Endothelial cell of umbilical vein (primary cell): ENCODE results near the gene RNF213. TPM values are rescaled to one million over a fixed set of nuclear protein-coding genes. Genes with fewer than 3 reads are reported as not detected.

Source experiments
- BruUV-seq: library from RNA; stranded (reverse); fragments of 400-500 nt; replicated peaks from 2 replicates; lab custom pipeline; 2021; lab: Mats Ljungman, UMichigan
- CTCF ChIA-PET: fragments of 300-600, 350-600 bp; sonication (Branson Sonifier 250); formaldehyde crosslinking; loops from one replicate; lab custom pipeline; 2021; ENCODE audit warnings: antibody characterized with exemption, inconsistent platforms; lab: Charles Lee
- POLR2A ChIA-PET: fragments of 300-600, 350-600 bp; sonication (Branson Sonifier 250); formaldehyde crosslinking; loops from one replicate; lab custom pipeline; 2021; ENCODE audit warnings: antibody characterized with exemption, inconsistent platforms; lab: Charles Lee
- DNase-seq: peaks from one replicate; pipeline ENCODE4 v3.0.0-alpha.2; 2011; ENCODE audit warnings: low read depth, low spot score
- FAIRE-seq: peaks from 2 replicates; lab custom pipeline; 2011; peaks lifted over from hg19 to GRCh38; lab: Jason Lieb, UNC
- H2AFZ ChIP-seq: 2 replicates; pipeline ENCODE4 v1.6.0; 2012; ENCODE audit warnings: low read depth, low read length, control low read depth, inconsistent platforms
- H3K27ac ChIP-seq: 2 replicates; pipeline ENCODE4 v1.5.1; 2011; ENCODE audit warnings: low read depth, mild to moderate bottlenecking, control low read depth, low read length, moderate library complexity; ENCODE audit not compliant: insufficient read depth
- H3K27me3 ChIP-seq, 2 experiments: 2 replicates each; pipeline versions ENCODE4 v1.6.0 to v1.6.1; 2011; ENCODE audit warnings: low read length in 2 of 2, mixed read lengths in 1 of 2; ENCODE audit not compliant: control insufficient read depth in 2 of 2, insufficient read depth in 2 of 2
- H3K36me3 ChIP-seq, 2 experiments: 2 replicates in 1 of 2; 3 replicates in 1 of 2; pipeline ENCODE4 v1.5.1; 2011; ENCODE audit warnings: low read length in 2 of 2, mild to moderate bottlenecking in 1 of 2, moderate library complexity in 1 of 2; ENCODE audit not compliant: control insufficient read depth in 2 of 2, insufficient read depth in 2 of 2; ENCODE audit errors: extremely low read depth in 1 of 2
- H3K4me1 ChIP-seq: 3 replicates; pipeline ENCODE4 v1.5.1; 2011; ENCODE audit warnings: mild to moderate bottlenecking, low read length; ENCODE audit not compliant: control insufficient read depth, insufficient read depth; ENCODE audit errors: extremely low read depth
- H3K4me2 ChIP-seq: 2 replicates; pipeline ENCODE4 v1.6.1; 2011; ENCODE audit warnings: low read length, control low read depth, mixed read lengths; ENCODE audit not compliant: insufficient read depth
- H3K4me3 ChIP-seq, 3 experiments: fragments of 200-600 bp in 1 of 3; sonication (generic), shearing (Covaris generic) in 1 of 3; replicated peaks in 1 of 3; 2 replicates each; pipeline ENCODE4 v1.5.1; 2011 to 2016; ENCODE audit warnings: control low read depth in 3 of 3, low read length in 3 of 3, mild to moderate bottlenecking in 2 of 3, inconsistent platforms in 1 of 3, low read depth in 1 of 3, moderate library complexity in 1 of 3; ENCODE audit not compliant: insufficient read depth in 1 of 3
- H3K79me2 ChIP-seq: 2 replicates; pipeline ENCODE4 v1.6.0; 2012; ENCODE audit warnings: low read length, inconsistent platforms; ENCODE audit not compliant: control insufficient read depth, insufficient read depth
- H3K9ac ChIP-seq: replicated peaks from 2 replicates; pipeline ENCODE3; 2011; ENCODE audit warnings: low read length, control low read depth; ENCODE audit not compliant: insufficient read depth; ENCODE audit errors: extremely low read depth
- H3K9me1 ChIP-seq: replicated peaks from 3 replicates; pipeline ENCODE4 v1.6.0; 2011; ENCODE audit warnings: mild to moderate bottlenecking, low read length; ENCODE audit not compliant: control insufficient read depth, insufficient read depth; ENCODE audit errors: extremely low read depth
- H3K9me3 ChIP-seq: replicated peaks from 2 replicates; pipeline ENCODE4 v1.5.1; 2012; ENCODE audit warnings: low read length, inconsistent platforms; ENCODE audit not compliant: control insufficient read depth, insufficient read depth
- H4K20me1 ChIP-seq: replicated peaks from 2 replicates; pipeline ENCODE3; 2011; ENCODE audit warnings: mild to moderate bottlenecking, low read length; ENCODE audit not compliant: control insufficient read depth, insufficient read depth; ENCODE audit errors: extremely low read depth
- CTCF ChIP-seq, 2 donors: IDR thresholded peaks; 1 replicate in 1 of 2; 2 replicates in 1 of 2; pipeline ENCODE4 v1.5.1; 2011; ENCODE audit warnings: low read length in 2 of 2, mild to moderate bottlenecking in 2 of 2, moderate library complexity in 2 of 2, control low read depth in 1 of 2, inconsistent platforms in 1 of 2, low read depth in 1 of 2; ENCODE audit not compliant: insufficient read depth in 1 of 2; ENCODE audit errors: extremely low read depth in 1 of 2
- EZH2 ChIP-seq: IDR thresholded peaks from 2 replicates; pipeline ENCODE4 v1.6.1; 2012; ENCODE audit warnings: borderline replicate concordance, low read depth, mild to moderate bottlenecking, moderate library complexity, low read length, inconsistent platforms; ENCODE audit not compliant: severe bottlenecking
- FOS ChIP-seq: IDR thresholded peaks from 2 replicates; pipeline ENCODE4 v1.6.1; 2011; ENCODE audit warnings: mild to moderate bottlenecking, low read length, moderate library complexity, borderline replicate concordance; ENCODE audit not compliant: insufficient read depth
- GATA2 ChIP-seq: IDR thresholded peaks from 2 replicates; pipeline ENCODE4 v1.7.0; 2011; ENCODE audit warnings: low read depth, mild to moderate bottlenecking, moderate library complexity, mixed read lengths, low read length; ENCODE audit not compliant: insufficient read length, insufficient read depth
- JUN ChIP-seq: IDR thresholded peaks from 2 replicates; pipeline ENCODE4 v1.6.1; 2011; ENCODE audit warnings: borderline replicate concordance, low read depth; ENCODE audit not compliant: insufficient read length, insufficient read depth
- MAX ChIP-seq: IDR thresholded peaks from 2 replicates; pipeline ENCODE4 v1.6.1; 2011; ENCODE audit not compliant: insufficient read depth, insufficient read length
- MYC ChIP-seq: IDR thresholded peaks from one replicate; pipeline ENCODE4 v1.6.1; 2011; ENCODE audit warnings: mild to moderate bottlenecking, low read depth, low read length
- POLR2A ChIP-seq: IDR thresholded peaks from 2 replicates; pipeline ENCODE4 v1.6.1; 2012; ENCODE audit warnings: low read depth, mild to moderate bottlenecking, control low read depth, low read length
- POLR2AphosphoS5 ChIP-seq: IDR thresholded peaks from 2 replicates; pipeline ENCODE4 v1.6.1; 2012; ENCODE audit warnings: low read depth, mild to moderate bottlenecking, control low read depth, low read length, moderate library complexity; ENCODE audit not compliant: insufficient read depth
- dilution Hi-C: fragments of 300-500 bp; cut with MboI; formaldehyde crosslinking; loops from one replicate; pipeline ENCODE4 v1.15.0; 2019; ENCODE audit warnings: low sequenced_read_pairs; ENCODE audit not compliant: extremely low pct_ligation_motif_present
- intact Hi-C: fragments of 100-400 bp; cut with micrococcal nuclease; formaldehyde crosslinking; loops from one replicate; pipeline ENCODE4 v1.10.0; 2022
- polyA plus RNA-seq, 4 experiments: library from polyadenylated mRNA; depleted of rRNA in 3 of 4; stranded (reverse) in 3 of 4; unstranded in 1 of 4; fragments of >200 nt; gene quantifications; 2 replicates each; pipeline versions ENCODE4 v1.2.1 to v1.2.3, GENCODE V29; 2011 to 2012; ENCODE audit warnings: missing spikeins in 1 of 4
- total RNA-seq: library from RNA; stranded (reverse); gene quantifications from 2 replicates; pipeline ENCODE4 v1.2.3, GENCODE V29; 2021

Gene RNF213
- total and polyA plus RNA-seq, 2 donors (not counting 3 experiments of a cell fraction or from before 2014, with no cell fraction given), result 36.5 to 116 TPM

GRCh38 chr17:80380555-80381002 lies 119.9 kb downstream of the RNF213 start:
- BruUV-seq, result no TSS peak
- TF ChIP-seq CTCF (IDR thresholded peaks at IDR 0.05; ENCODE audit: extremely low read depth in 1 of 2, insufficient read depth in 1 of 2, low read depth in 1 of 2, low read length in 2 of 2), result no peak
- no peak for TF ChIP-seq JUN
- no peak for TF ChIP-seq FOS
- TF ChIP-seq MAX, result no peak
- TF ChIP-seq POLR2AphosphoS5, result no peak
- TF ChIP-seq EZH2, result no peak
- no peak for TF ChIP-seq GATA2
- TF ChIP-seq MYC, result no peak
- no peak for TF ChIP-seq POLR2A
- Histone ChIP-seq H3K36me3 (peaks cover 18 to 61% of the 10 kb centered on the region in 2 experiments), H3K4me1 (peaks cover 8% of the 10 kb centered on the region), H4K20me1 (no peaks in the 10 kb centered on the region), H3K9ac (no peak overlapping the region), H3K9me3 (no peaks in the 10 kb centered on the region), H2AFZ (no peak overlapping the region), H3K27ac (no peak overlapping the region), H3K79me2 (no peaks in the 10 kb centered on the region), H3K4me3 (no peak overlapping the region), H3K27me3 (no peaks in the 10 kb centered on the region), H3K4me2 (no peak overlapping the region), H3K9me1 (no peaks in the 10 kb centered on the region)
- DNase-seq (no peak), FAIRE-seq (no peak)
- ChIA-PET POLR2A (no interaction called here), CTCF (interaction anchor here (0.9 kb wide), 1 partner anchor 19 kb away, joined by 3 read pairs; no protein-coding TSS in a partner anchor)
- intact Hi-C loops (no loop called here), dilution Hi-C loops (no loop called here)
